ENCODE results near the gene SERP2.
"Not testable (repeated sequence)": the region's sequence is repeated elsewhere in the genome, so short reads cannot be mapped to it uniquely, and the experiment has no call there.

The SERP2 gene

GRCh38 chr13:44373601-44374347, at the start of gene SERP2:
Gene SERP2 (plus strand): TSS chr13:44373824. CDS start chr13:44374026, 202 bp downstream.
- H3K4me3 ChIP-seq (ENCODE audit: low read length), result peak within 1 kb of the TSS; percentile 78

GRCh38 chr13:44326961-44327360, 46.7 kb upstream of the SERP2 start:
- Histone ChIP-seq H3K9ac (ENCODE audit: low read length) (no peak overlapping the region), H3K36me3 (ENCODE audit: control insufficient read depth, insufficient read depth, low read length) (no peaks in the 10 kb centered on the region), H3K27ac (ENCODE audit: low read depth, low read length) (peak overlapping the region; percentile 73), H3K27me3 (ENCODE audit: control insufficient read depth, insufficient read depth, low read length) (no peaks in the 10 kb centered on the region), H3K4me3 (ENCODE audit: low read length) (no peak overlapping the region), H3K4me1 (ENCODE audit: control insufficient read depth, insufficient read depth, low read length) (peaks cover 20% of the 10 kb centered on the region)

More at GRCh38 chr13:44373601-44374347, at the start of gene SERP2:
- no peaks in the 10 kb centered on the region for H3K36me3 ChIP-seq (ENCODE audit: control insufficient read depth, insufficient read depth, low read length)
- no peaks in the 10 kb centered on the region for H3K27me3 ChIP-seq (ENCODE audit: control insufficient read depth, insufficient read depth, low read length)
- peak within 1 kb of the TSS; percentile 72 for H3K27ac ChIP-seq (ENCODE audit: low read depth, low read length)
- H3K9ac ChIP-seq (ENCODE audit: low read length), result peak within 1 kb of the TSS; percentile 50
- peaks cover 6% of the 10 kb centered on the region for H3K4me1 ChIP-seq (ENCODE audit: control insufficient read depth, insufficient read depth, low read length)

GRCh38 chr13:44329041-44329440, 44.6 kb upstream of the SERP2 start:
- H3K27ac ChIP-seq (ENCODE audit: low read depth, low read length); H3K36me3 ChIP-seq (ENCODE audit: control insufficient read depth, insufficient read depth, low read length); H3K9ac ChIP-seq (ENCODE audit: low read length); H3K27me3 ChIP-seq (ENCODE audit: control insufficient read depth, insufficient read depth, low read length); H3K4me3 ChIP-seq (ENCODE audit: low read length): not testable (repeated sequence)
- H3K4me1 ChIP-seq (ENCODE audit: control insufficient read depth, insufficient read depth, low read length), result peaks cover 32% of the 10 kb centered on the region

DNA sequence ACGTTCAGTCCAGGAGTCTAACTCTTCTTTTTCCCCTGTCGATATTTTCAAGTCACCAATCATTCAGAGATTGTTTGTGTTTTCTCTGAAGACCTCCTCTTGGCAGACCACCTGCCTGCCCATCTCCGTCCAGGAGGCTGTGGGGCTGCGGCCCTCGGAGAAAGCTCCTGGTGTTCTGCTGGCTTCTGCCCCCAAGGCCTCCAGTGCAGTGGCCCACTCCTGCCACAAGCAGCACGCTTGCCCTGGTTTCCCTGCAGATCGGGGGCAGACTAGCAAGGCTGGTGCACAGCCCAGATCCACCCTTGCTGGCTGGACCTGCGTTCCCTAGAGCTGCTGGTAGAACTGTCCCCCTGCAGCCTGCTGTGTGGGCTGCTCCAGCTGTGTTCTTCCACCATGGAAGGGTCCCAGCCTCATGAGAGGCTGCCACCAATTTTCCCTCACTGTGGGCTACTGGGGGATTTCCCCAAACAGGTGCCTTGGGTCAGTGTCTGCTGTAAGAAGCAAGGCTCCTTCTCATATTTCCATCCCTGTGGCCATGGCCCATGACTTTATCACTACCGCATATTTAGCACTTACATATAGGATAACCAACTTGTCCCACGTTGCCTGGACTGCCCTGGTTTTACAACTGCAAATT, 43.6 kb upstream of the SERP2 start:
- no peak overlapping the region for H3K9ac ChIP-seq (ENCODE audit: low read length)
- peaks cover 32% of the 10 kb centered on the region for H3K4me1 ChIP-seq (ENCODE audit: control insufficient read depth, insufficient read depth, low read length)
- H3K36me3 ChIP-seq (ENCODE audit: control insufficient read depth, insufficient read depth, low read length), result no peaks in the 10 kb centered on the region
- no peak overlapping the region for H3K4me3 ChIP-seq (ENCODE audit: low read length)
- H3K27me3 ChIP-seq (ENCODE audit: control insufficient read depth, insufficient read depth, low read length), result no peaks in the 10 kb centered on the region
- H3K27ac ChIP-seq (ENCODE audit: low read depth, low read length), result peak overlapping the region; percentile 92

DNA sequence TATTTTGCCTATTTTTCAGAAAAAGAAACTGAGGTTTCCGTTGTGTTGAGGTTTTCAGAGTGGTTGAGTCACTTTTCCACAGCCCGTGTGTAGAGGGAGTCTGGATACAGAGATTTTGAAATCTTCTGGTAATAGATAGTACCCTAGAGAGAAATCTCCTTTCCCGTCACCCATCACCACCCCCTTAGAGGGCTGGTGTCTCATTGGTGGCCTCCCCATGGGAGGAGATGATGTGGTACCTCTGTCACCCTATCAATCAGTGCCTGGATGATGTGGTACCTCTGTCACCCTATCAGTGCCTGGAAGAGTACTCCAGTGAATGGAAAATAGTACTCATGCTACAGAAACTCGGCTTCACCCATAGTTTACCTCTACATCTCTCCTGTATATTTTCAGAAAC, 42.2 kb upstream of the SERP2 start:
- H3K4me1 ChIP-seq (ENCODE audit: control insufficient read depth, insufficient read depth, low read length), result peaks cover 27% of the 10 kb centered on the region
- no peaks in the 10 kb centered on the region for H3K36me3 ChIP-seq (ENCODE audit: control insufficient read depth, insufficient read depth, low read length)
- peak overlapping the region; percentile 92 for H3K27ac ChIP-seq (ENCODE audit: low read depth, low read length)
- H3K4me3 ChIP-seq (ENCODE audit: low read length), result peak overlapping the region; percentile 5
- no peaks in the 10 kb centered on the region for H3K27me3 ChIP-seq (ENCODE audit: control insufficient read depth, insufficient read depth, low read length)
- H3K9ac ChIP-seq (ENCODE audit: low read length), result no peak overlapping the region

GRCh38 chr13:44331912-44332851, 41.4 kb upstream of the SERP2 start:
- peak overlapping the region; percentile 92 for H3K27ac ChIP-seq (ENCODE audit: low read depth, low read length)
- no peaks in the 10 kb centered on the region for H3K36me3 ChIP-seq (ENCODE audit: control insufficient read depth, insufficient read depth, low read length)
- peaks cover 21% of the 10 kb centered on the region for H3K4me1 ChIP-seq (ENCODE audit: control insufficient read depth, insufficient read depth, low read length)
- H3K27me3 ChIP-seq (ENCODE audit: control insufficient read depth, insufficient read depth, low read length), result no peaks in the 10 kb centered on the region
- no peak overlapping the region for H3K9ac ChIP-seq (ENCODE audit: low read length)
- H3K4me3 ChIP-seq (ENCODE audit: low read length), result peak overlapping the region; percentile 5

DNA sequence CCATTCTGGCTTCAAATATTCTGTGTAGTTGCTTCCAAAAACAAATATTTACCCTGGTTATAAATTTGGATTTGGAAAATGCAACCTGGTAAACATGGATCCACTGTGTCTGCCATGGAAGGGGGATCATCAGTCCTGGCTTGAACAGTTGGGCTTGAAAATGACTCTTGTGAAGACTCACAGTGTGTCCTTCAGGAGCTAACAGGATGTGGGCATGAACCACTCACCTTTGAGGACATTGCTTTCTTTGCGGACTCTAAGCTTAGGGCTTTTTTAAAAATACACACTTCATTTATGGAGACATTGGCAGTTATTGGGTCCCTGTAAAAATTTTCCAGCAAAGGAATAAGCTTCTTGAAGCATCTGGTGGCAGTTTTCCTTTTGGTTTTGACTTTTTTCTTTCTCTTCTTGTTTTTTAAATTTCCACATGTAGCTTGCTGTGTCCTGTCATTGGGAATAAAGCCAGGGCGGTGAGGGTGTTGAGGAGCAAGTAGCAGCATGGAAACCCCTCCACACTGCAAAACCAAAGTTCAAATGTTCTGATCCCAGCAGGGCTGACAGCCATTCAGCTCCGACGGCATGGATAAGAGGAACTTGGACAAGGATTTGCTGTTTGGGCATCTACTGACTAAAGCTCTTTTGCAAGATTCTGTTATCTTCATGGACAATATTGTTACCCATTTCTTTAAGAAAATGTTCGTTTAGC, 39.5 kb upstream of the SERP2 start:
- no peak overlapping the region for H3K4me3 ChIP-seq (ENCODE audit: low read length)
- H3K27ac ChIP-seq (ENCODE audit: low read depth, low read length), result no peak overlapping the region
- peaks cover 21% of the 10 kb centered on the region for H3K4me1 ChIP-seq (ENCODE audit: control insufficient read depth, insufficient read depth, low read length)
- H3K27me3 ChIP-seq (ENCODE audit: control insufficient read depth, insufficient read depth, low read length), result no peaks in the 10 kb centered on the region
- H3K36me3 ChIP-seq (ENCODE audit: control insufficient read depth, insufficient read depth, low read length), result no peaks in the 10 kb centered on the region
- no peak overlapping the region for H3K9ac ChIP-seq (ENCODE audit: low read length)

DNA sequence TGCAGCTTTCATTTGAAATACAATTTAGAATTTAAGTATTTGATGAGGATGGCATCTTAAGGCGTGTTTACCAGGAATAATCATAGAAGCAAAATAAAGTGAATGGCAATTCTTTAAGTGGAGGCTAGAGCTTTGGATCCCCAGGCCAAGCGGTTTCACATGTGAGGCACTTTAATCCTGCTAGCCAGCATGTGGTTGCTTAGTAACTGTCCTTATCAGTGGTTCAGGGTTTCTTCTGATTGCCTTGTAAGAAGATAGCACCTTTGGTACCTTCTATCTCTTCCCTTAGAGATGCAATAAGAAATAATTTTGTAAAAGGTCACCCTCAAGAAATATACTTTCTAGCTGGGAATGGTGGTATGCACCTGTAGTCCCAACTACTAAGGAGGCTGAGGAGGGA, 38.9 kb upstream of the SERP2 start:
- Histone ChIP-seq H3K9ac (ENCODE audit: low read length) (no peak overlapping the region), H3K36me3 (ENCODE audit: control insufficient read depth, insufficient read depth, low read length) (no peaks in the 10 kb centered on the region), H3K27me3 (ENCODE audit: control insufficient read depth, insufficient read depth, low read length) (no peaks in the 10 kb centered on the region), H3K4me3 (ENCODE audit: low read length) (no peak overlapping the region), H3K4me1 (ENCODE audit: control insufficient read depth, insufficient read depth, low read length) (peaks cover 21% of the 10 kb centered on the region), H3K27ac (ENCODE audit: low read depth, low read length) (no peak overlapping the region)

DNA sequence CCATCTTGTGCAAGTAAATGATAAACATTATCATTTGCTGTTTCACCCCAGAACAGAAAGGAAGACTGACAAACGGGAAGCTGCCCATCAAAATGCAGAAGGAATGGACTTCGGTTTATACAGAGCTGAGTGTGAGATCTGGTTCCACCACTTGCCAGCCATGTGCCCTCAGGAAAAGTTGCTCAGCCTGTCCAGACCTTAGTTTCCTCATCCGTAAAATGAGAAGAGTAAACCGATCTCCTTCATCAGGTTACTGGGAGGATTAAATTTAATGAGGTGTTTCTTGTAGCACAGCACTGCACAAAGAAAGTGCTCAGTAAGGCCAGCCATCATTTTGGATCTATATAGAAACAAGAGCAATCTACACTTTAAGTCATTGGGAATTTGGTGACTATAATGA, 36.7 kb upstream of the SERP2 start:
- no peaks in the 10 kb centered on the region for H3K27me3 ChIP-seq (ENCODE audit: control insufficient read depth, insufficient read depth, low read length)
- no peaks in the 10 kb centered on the region for H3K36me3 ChIP-seq (ENCODE audit: control insufficient read depth, insufficient read depth, low read length)
- no peak overlapping the region for H3K4me3 ChIP-seq (ENCODE audit: low read length)
- H3K27ac ChIP-seq (ENCODE audit: low read depth, low read length), result no peak overlapping the region
- H3K4me1 ChIP-seq (ENCODE audit: control insufficient read depth, insufficient read depth, low read length), result peaks cover 12% of the 10 kb centered on the region
- H3K9ac ChIP-seq (ENCODE audit: low read length), result no peak overlapping the region

DNA sequence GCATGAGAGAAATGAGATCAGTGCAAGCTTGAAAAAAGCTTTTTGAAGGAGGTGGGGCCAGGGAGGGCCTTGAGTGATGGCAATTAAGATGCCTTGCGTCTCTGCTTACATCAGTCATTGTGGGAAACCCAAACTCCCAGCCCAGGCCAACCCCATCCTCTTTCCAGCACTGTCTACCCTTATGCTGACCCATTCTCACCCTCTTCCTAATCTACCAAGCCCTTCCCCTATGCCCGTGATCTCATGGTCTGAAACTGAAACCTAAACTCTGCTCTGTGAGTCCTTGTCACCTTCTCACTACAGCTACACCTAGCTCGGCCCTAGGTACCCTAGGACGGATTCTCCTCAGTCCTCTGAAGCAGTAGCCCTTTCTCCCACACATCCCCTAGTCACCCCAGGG, 36.0 kb upstream of the SERP2 start:
- Histone ChIP-seq H3K36me3 (ENCODE audit: control insufficient read depth, insufficient read depth, low read length) (no peaks in the 10 kb centered on the region), H3K27ac (ENCODE audit: low read depth, low read length) (no peak overlapping the region), H3K4me3 (ENCODE audit: low read length) (no peak overlapping the region), H3K27me3 (ENCODE audit: control insufficient read depth, insufficient read depth, low read length) (no peaks in the 10 kb centered on the region), H3K4me1 (ENCODE audit: control insufficient read depth, insufficient read depth, low read length) (peaks cover 5% of the 10 kb centered on the region), H3K9ac (ENCODE audit: low read length) (no peak overlapping the region)

DNA sequence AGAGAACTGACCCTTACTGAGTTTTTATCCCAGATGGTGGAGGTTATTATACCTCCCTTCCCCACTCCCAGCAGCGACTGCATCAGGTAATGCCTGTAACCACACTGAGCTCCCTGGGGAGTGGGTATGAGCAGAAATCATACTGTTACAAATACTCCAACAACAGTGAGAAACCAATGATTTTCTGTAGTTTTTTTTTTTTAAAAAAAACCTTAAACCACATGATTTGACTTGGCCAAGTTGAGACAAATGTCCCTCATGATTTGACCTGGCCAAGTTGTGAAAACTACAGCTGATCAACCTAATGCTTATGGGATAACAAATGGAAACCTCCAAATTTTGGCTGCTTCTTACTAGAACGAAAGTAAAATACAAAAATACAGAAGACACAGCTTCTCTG, 33.1 kb upstream of the SERP2 start:
- H3K36me3 ChIP-seq (ENCODE audit: control insufficient read depth, insufficient read depth, low read length), result no peaks in the 10 kb centered on the region
- H3K4me3 ChIP-seq (ENCODE audit: low read length), result no peak overlapping the region
- no peak overlapping the region for H3K9ac ChIP-seq (ENCODE audit: low read length)
- no peak overlapping the region for H3K27ac ChIP-seq (ENCODE audit: low read depth, low read length)
- H3K27me3 ChIP-seq (ENCODE audit: control insufficient read depth, insufficient read depth, low read length), result no peaks in the 10 kb centered on the region
- H3K4me1 ChIP-seq (ENCODE audit: control insufficient read depth, insufficient read depth, low read length), result no peaks in the 10 kb centered on the region

DNA sequence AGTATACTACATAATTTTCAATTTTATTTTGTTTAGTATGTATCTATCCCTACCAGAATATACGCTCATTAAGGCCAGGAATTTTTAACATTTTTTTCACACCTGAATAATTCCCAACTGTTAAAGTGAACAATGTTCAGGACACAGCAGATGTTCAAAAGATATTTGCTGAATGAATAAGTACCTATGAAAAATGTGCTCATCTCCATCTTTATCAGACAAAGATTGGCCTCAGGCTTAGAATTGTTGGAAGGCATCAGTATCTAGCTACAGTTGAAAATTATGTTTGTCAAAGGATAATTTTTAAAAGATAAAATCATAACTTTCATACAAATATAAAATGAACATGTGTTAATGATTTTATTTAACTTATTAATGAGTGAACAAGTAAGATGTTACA, 30.9 kb upstream of the SERP2 start:
- Histone ChIP-seq H3K4me1 (ENCODE audit: control insufficient read depth, insufficient read depth, low read length) (peaks cover 3% of the 10 kb centered on the region), H3K9ac (ENCODE audit: low read length) (no peak overlapping the region), H3K27ac (ENCODE audit: low read depth, low read length) (no peak overlapping the region), H3K4me3 (ENCODE audit: low read length) (no peak overlapping the region), H3K36me3 (ENCODE audit: control insufficient read depth, insufficient read depth, low read length) (no peaks in the 10 kb centered on the region), H3K27me3 (ENCODE audit: control insufficient read depth, insufficient read depth, low read length) (no peaks in the 10 kb centered on the region)
